Endothelial cell of umbilical vein (primary cell): ENCODE measurements around the gene GGPS1.

Experiments used
- CTCF ChIP-seq, 2 donors: IDR thresholded peaks; 1 replicate in 1 of 2; 2 replicates in 1 of 2; pipeline ENCODE4 v1.5.1; 2011; ENCODE audit warnings: low read length in 2 of 2, mild to moderate bottlenecking in 2 of 2, moderate library complexity in 2 of 2, control low read depth in 1 of 2, inconsistent platforms in 1 of 2, low read depth in 1 of 2; ENCODE audit not compliant: insufficient read depth in 1 of 2; ENCODE audit errors: extremely low read depth in 1 of 2
- EZH2 ChIP-seq: IDR thresholded peaks from 2 replicates; pipeline ENCODE4 v1.6.1; 2012; ENCODE audit warnings: borderline replicate concordance, low read depth, mild to moderate bottlenecking, moderate library complexity, low read length, inconsistent platforms; ENCODE audit not compliant: severe bottlenecking
- FOS ChIP-seq: IDR thresholded peaks from 2 replicates; pipeline ENCODE4 v1.6.1; 2011; ENCODE audit warnings: mild to moderate bottlenecking, low read length, moderate library complexity, borderline replicate concordance; ENCODE audit not compliant: insufficient read depth
- JUN ChIP-seq: IDR thresholded peaks from 2 replicates; pipeline ENCODE4 v1.6.1; 2011; ENCODE audit warnings: borderline replicate concordance, low read depth; ENCODE audit not compliant: insufficient read length, insufficient read depth
- POLR2A ChIP-seq: IDR thresholded peaks from 2 replicates; pipeline ENCODE4 v1.6.1; 2012; ENCODE audit warnings: low read depth, mild to moderate bottlenecking, control low read depth, low read length
- POLR2AphosphoS5 ChIP-seq: IDR thresholded peaks from 2 replicates; pipeline ENCODE4 v1.6.1; 2012; ENCODE audit warnings: low read depth, mild to moderate bottlenecking, control low read depth, low read length, moderate library complexity; ENCODE audit not compliant: insufficient read depth

GRCh38 chr1:235327559-235328270 lies 655 bp upstream of the GGPS1 start, which contains the start of gene ARID4B:
- TF ChIP-seq CTCF (IDR thresholded peaks at IDR 0.05; ENCODE audit: extremely low read depth in 1 of 2, insufficient read depth in 1 of 2, low read depth in 1 of 2, low read length in 2 of 2) (no peak), EZH2 (no peak), POLR2A (peak; percentile 62), JUN (no peak), POLR2AphosphoS5 (peak; percentile 60), FOS (no peak)
